NCI-H2029 (cell line): ENCODE data around the gene ARL10.
"Not testable (repeated sequence)": the region's sequence is repeated elsewhere in the genome, so short reads cannot be mapped to it uniquely, and the experiment has no call there.

Experiments
- DNase-seq: peaks from one replicate; lab custom pipeline; 2025; lab: John Stamatoyannopoulos, UW

The ARL10 gene

DNA sequence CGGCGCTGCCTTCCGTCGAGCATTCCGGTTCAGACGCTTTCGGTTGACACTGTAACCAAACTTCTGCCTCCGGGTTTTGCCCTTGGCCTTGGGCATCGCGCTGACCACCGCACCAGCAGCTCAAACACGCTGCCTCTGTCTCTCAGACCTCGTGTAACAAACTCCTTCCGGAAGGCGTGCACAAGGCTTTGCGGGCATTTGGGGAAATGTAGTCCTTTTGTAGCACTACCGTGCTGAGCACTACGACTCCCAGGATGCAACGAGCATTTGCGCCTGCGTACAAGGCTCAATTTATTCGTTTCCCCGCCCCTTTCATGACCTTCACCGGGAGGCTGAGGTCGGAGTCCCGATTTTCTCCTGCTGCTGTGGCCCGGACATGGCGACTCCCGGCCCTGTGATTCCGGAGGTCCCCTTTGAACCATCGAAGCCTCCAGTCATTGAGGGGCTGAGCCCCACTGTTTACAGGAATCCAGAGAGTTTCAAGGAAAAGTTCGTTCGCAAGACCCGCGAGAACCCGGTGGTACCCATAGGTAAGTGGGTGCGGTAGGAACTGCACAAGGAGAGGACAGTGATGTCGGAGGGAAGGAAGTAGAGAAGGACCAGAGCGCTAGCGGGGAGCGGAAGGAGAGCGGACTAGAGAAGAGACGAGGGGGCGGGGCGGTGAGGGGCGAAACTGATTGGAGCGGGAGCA lies 23.3 kb downstream of the ARL10 start, which contains the start of the genes HIGD2A and NOP16:
TSS of gene HIGD2A (plus strand) at position 308 of the 691 bp plus-strand sequence. CDS start at position 377, 69 bp downstream.
TSS of gene NOP16 (minus strand) at position 155 of the 691 bp plus-strand sequence. CDS start at position 96, 59 bp downstream.
- DNase-seq = peak; percentile 99

DNA sequence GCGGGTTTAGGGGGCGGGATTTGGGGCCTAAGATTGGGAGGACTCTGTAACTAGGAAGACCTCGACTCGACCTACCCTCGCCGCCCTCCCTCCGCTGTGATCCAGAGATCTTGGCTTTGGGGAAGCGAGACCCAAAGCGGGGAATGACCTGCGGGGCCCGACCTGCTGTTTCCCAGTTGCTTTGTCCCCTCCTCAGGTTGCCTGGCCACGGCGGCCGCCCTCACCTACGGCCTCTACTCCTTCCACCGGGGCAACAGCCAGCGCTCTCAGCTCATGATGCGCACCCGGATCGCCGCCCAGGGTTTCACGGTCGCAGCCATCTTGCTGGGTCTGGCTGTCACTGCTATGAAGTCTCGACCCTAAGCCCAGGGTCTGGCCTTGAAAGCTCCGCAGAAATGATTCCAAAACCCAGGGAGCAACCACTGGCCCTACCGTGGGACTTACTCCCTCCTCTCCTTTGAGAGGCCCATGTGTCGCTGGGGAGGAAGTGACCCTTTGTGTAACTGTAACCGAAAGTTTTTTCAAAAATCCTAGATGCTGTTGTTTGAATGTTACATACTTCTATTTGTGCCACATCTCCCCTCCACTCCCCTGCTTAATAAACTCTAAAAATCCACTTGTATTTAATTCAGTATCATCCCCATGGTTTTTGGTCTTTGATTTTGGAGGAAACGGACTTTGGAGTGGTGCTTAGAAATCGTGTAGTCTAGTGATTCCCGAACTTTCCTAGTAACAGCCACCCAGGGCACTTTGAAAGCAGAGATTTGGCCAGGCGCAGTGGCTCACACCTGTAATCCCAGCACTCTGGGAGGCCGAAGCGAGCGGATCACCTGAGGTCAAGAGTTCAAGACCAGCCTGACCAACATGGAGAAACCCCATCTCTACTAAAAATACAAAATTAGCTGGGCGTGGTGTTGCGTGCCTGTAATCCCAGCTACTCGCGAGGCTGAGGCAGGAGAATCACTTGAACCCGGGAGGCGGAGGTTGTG lies 24.1 kb downstream of the ARL10 start:
- no peak for DNase-seq

DNA sequence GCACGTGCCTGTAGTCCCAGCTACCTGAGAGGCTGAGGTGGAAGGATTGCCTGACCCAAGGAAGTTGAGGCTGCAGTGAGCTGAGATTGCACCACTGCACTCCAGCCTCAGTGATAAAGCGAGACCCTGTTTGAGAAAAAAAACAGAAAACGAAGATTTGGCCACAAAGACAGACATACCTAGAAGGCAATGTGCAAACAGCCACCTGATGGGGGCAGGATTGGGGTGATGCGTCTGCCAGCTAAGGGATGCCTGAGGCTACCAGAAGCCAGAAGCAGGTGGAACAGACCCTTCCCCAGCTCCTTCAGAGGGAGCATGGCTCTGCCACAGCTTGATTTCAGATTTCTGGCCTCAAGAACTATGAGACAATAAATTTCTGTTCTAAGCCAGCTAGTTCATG lies 26.2 kb downstream of the ARL10 start:
- DNase-seq = no peak

- no peak for DNase-seq
Observed at GRCh38 chr5:176391999-176392398, 26.7 kb downstream of the ARL10 start.

DNA sequence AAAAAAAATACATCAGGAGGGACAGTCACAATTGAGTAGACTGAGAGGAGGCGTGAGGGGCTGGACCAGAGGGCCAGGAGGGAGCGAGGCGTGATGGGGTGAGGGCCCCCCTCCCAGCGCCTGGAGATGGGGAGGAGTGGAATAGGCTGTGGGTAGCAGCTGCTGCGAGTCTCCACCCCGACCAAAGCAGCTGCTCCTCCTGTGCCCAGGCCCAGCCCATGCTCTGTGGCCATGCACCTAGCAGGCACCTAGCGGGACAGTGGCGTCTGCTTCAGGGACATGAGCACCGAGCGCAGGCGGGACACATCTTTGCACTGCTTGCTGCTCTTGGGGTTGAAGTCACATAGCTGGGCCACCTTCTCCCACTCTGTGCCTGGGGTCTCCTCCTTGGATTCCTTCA lies 27.2 kb downstream of the ARL10 start:
- no peak for DNase-seq

GRCh38 chr5:176394096-176394495 lies 28.8 kb downstream of the ARL10 start:
- no peak for DNase-seq

DNA sequence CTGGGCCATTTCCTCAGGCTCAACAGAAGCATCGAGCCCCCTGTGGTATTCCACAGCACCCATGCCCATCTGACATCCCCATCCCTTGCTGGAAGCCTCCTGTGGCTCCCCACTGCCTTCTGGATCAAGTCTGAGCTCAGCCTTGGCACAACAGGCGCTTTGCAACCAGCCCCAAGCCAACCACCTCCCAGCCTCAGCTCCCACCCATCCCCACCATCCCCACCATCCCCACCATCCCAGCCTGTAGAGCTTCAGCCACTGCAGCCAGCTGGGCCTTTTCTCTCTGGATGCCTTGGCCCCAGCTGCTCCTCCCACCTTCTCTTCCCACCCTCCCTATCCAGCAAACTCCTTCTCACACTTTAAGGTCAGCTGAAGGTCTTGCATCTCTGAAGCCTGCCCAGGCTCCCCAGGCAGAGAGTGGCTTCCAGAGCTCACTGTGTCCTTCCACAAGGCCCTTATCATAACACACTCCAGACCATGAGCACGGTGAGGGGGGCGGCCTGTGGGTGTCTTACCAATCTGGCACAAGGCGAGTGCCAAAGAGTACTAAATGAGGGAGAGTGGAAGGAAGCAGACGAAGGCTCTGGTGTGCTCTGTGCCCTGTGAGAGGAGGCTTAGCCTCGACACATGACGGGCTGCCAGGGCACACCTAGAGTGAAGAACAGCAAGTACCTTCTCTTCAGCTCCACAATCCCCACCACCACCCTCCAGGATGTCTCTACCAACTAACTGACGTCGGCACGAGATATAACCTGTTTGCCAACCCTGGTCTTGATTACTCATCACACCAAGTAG lies 29.8 kb downstream of the ARL10 start:
- no peak for DNase-seq

- no peak for DNase-seq
Observed at GRCh38 chr5:176396330-176396729, 31.0 kb downstream of the ARL10 start.

DNA sequence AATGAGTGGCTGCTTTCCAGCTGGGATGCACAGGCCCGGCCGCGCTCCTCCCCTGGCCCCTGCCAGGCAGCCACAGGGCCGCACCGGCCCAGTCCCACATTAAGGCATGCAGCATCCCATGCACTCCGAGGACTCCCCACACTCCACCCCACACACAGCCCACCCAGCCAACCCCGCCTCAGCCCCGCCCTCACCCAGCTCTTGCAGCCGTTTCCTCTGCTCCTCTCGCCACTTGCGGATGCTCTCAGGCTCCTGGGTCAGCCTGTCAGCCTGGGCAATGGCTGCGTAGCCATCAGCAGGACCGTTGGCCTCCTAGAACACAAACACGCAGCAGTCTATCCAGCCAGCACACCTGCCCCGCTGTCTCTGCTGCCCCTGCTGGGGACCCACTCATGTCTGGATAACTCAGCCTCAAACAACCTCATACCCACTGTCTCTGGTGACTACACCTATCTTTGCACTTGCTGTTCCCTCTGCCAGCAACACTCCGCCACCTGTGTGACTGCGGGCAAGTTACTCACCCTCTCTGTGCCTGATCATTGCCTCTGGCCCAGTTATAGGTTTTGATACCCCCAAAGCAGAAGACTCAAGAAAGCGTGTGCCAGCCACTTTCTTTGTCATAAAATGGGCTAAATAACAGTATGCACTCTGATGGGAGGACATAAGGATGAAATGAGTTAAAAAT lies 32.6 kb downstream of the ARL10 start:
- no peak for DNase-seq

GRCh38 chr5:176400382-176401156 lies 35.3 kb downstream of the ARL10 start:
- DNase-seq = no peak

DNA sequence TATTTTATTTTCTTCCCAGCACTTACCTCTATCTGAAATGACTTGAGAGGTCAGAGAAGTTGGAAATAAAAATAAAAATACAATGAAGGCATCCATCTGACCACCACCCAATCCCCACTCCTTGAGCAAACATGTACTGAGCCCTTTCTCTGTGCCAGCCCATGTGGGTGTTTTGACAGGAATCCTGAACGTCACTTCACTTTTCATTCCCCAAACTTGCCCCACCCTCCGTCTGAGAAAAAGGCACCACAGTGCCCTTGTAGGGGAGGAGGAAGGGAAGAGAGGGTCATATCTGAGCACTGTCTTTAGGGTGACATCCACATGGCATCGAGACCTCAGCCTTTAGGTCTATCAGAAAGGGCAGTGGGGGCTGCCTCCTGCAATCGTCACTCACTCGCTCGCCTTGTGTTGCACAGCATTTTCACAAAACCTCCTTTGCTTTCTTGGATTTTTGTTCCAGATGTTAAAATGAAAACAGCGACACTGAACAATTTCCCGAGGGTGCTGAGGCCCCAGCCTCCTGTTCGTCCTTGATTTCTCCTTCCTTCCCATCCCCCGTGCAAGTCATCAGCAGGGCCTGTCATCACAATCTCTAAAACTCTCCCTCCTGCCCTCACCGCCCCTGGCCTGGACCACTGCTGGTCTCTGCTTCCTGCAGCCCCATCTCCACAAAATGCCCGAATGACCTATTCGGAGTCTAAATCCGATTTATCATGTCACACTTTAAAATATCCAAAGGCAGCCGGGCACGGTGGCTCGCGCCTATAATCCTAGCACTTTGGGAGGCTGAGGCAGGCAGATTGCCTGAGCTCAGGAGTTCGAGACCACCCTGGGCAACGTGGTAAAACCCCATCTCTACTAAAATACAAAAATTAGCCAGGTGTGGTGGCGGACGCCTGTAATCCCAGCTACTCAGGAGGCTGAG lies 36.3 kb downstream of the ARL10 start:
- DNase-seq = no peak

- DNase-seq = no peak
Observed at GRCh38 chr5:176405656-176406435, 40.6 kb downstream of the ARL10 start.

- DNase-seq = no peak
Observed at GRCh38 chr5:176406436-176407052, 41.3 kb downstream of the ARL10 start.

GRCh38 chr5:176407456-176408251 lies 42.4 kb downstream of the ARL10 start:
- no peak for DNase-seq

- DNase-seq = not testable (repeated sequence)
Observed at GRCh38 chr5:176408252-176408573, 42.9 kb downstream of the ARL10 start.

GRCh38 chr5:176408590-176408989 lies 43.3 kb downstream of the ARL10 start:
- DNase-seq = no peak

- DNase-seq = no peak
Observed at GRCh38 chr5:176409765-176410164, 44.5 kb downstream of the ARL10 start.
